Duodenal mucosa (tissue), 2 donors: Measurements from ENCODE around the gene NOD2.

Source experiments
- H3K27ac ChIP-seq: one replicate; pipeline ENCODE4 v1.7.0; 2013; ENCODE audit warnings: low read depth, low read length
- H3K27me3 ChIP-seq, 2 donors: one replicate each; pipeline ENCODE4 v1.7.0; 2013; ENCODE audit warnings: low read length in 2 of 2, control low read depth in 1 of 2; ENCODE audit not compliant: insufficient read depth in 2 of 2, control insufficient read depth in 1 of 2
- H3K36me3 ChIP-seq, 2 donors: one replicate each; pipeline ENCODE4 v1.7.0; 2013; ENCODE audit warnings: low read length in 2 of 2, control low read depth in 1 of 2; ENCODE audit not compliant: insufficient read depth in 2 of 2, control insufficient read depth in 1 of 2
- H3K4me1 ChIP-seq, 2 donors: one replicate each; pipeline ENCODE4 v1.7.0; 2013; ENCODE audit warnings: low read length in 2 of 2, control low read depth in 1 of 2; ENCODE audit not compliant: insufficient read depth in 2 of 2, control insufficient read depth in 1 of 2
- H3K4me3 ChIP-seq, 2 donors: one replicate each; pipeline ENCODE4 v1.7.0; 2013; ENCODE audit warnings: low read length in 2 of 2, low read depth in 1 of 2
- H3K9ac ChIP-seq, 2 donors: one replicate each; pipeline ENCODE4 v1.7.0; 2013; ENCODE audit warnings: low read length in 2 of 2, low read depth in 1 of 2
- H3K9me3 ChIP-seq, 2 donors: one replicate each; pipeline ENCODE4 v1.7.0; 2013; ENCODE audit warnings: low read length in 2 of 2, control low read depth in 1 of 2; ENCODE audit not compliant: control insufficient read depth in 1 of 2

The NOD2 gene

GRCh38 chr16:50778284-50779163 is 85.1 kb downstream of the NOD2 start:
- Histone ChIP-seq H3K27ac (no peak overlapping the region), H3K36me3 (peaks cover 21 to 25% of the 10 kb centered on the region in 2 donors), H3K9ac (no peak overlapping the region)

DNA sequence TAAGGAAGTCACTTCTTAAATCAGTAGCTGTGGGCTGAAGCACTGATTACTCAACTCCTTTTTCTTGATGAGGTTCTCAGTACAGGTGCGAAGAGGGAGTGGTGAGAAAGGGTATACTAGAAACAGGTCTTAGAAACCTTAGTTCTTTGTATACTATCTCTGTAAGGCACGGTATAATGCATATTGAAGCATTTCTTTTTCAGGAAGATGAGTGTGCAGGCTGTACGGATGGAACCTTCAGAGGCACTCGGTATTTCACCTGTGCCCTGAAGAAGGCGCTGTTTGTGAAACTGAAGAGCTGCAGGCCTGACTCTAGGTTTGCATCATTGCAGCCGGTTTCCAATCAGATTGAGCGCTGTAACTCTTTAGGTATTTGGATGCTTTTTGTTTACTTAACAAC is 87.6 kb downstream of the NOD2 start:
- Histone ChIP-seq H3K36me3 (peaks cover 34 to 35% of the 10 kb centered on the region in 2 donors), H3K9ac (no peak overlapping the region), H3K4me1 (no peaks in the 10 kb centered on the region), H3K27ac (no peak overlapping the region), H3K9me3 (no peaks in the 10 kb centered on the region), H3K4me3 (no peak overlapping the region), H3K27me3 (no peaks in the 10 kb centered on the region)

More at GRCh38 chr16:50778284-50779163, 85.1 kb downstream of the NOD2 start:
- H3K9me3 ChIP-seq, result no peaks in the 10 kb centered on the region
- no peaks in the 10 kb centered on the region for H3K27me3 ChIP-seq
- no peak overlapping the region for H3K4me3 ChIP-seq
- peaks cover 0 to 4% of the 10 kb centered on the region in 2 donors for H3K4me1 ChIP-seq

GRCh38 chr16:50781518-50781917 is 88.1 kb downstream of the NOD2 start:
- H3K36me3 ChIP-seq, result peaks cover 34 to 35% of the 10 kb centered on the region in 2 donors
- H3K9me3 ChIP-seq, result no peaks in the 10 kb centered on the region
- no peak overlapping the region for H3K4me3 ChIP-seq

More at GRCh38 chr16:50781518-50781917, 88.1 kb downstream of the NOD2 start:
- H3K4me1 ChIP-seq, result no peaks in the 10 kb centered on the region
- no peak overlapping the region for H3K9ac ChIP-seq
- no peaks in the 10 kb centered on the region for H3K27me3 ChIP-seq
- no peak overlapping the region for H3K27ac ChIP-seq
